Activated CD8-positive, alpha-beta memory T cell treated with anti-CD3 and anti-CD28 coated beads, Interleukin-2, amount 50 U/mL, for 4 hours (primary cell): ENCODE measurements around the gene ACTN1.

Experiments used
- DNase-seq: peaks from one replicate; pipeline ENCODE4 v3.0.0-alpha.2; 2020

ACTN1 gene

GRCh38 chr14:68949601-68949965 lies 29.5 kb downstream of the ACTN1 start:
- DNase-seq = no peak

- DNase-seq = no peak
These were observed 30.2 kb downstream of the ACTN1 start for GRCh38 chr14:68948686-68949600.

- DNase-seq = no peak
These were observed 31.3 kb downstream of the ACTN1 start for GRCh38 chr14:68947802-68948201.

- no peak for DNase-seq
These were observed 32.6 kb downstream of the ACTN1 start for GRCh38 chr14:68946489-68946822.

GRCh38 chr14:68945585-68946488 lies 33.3 kb downstream of the ACTN1 start:
- DNase-seq = no peak

- no peak for DNase-seq
These were observed 33.9 kb downstream of the ACTN1 start for GRCh38 chr14:68945190-68945584.

- no peak for DNase-seq
These were observed 34.9 kb downstream of the ACTN1 start for GRCh38 chr14:68944162-68944561.

GRCh38 chr14:68943107-68943506 lies 36.0 kb downstream of the ACTN1 start:
- no peak for DNase-seq

GRCh38 chr14:68942296-68943035 lies 36.6 kb downstream of the ACTN1 start:
- no peak for DNase-seq

GRCh38 chr14:68941820-68942219 lies 37.3 kb downstream of the ACTN1 start:
- no peak for DNase-seq

- DNase-seq = no peak
These were observed 38.4 kb downstream of the ACTN1 start for GRCh38 chr14:68940614-68941185.

- DNase-seq = no peak
These were observed 39.0 kb downstream of the ACTN1 start for GRCh38 chr14:68939893-68940613.

GRCh38 chr14:68939181-68939892 lies 39.8 kb downstream of the ACTN1 start:
- DNase-seq = no peak

- no peak for DNase-seq
These were observed 40.6 kb downstream of the ACTN1 start for GRCh38 chr14:68938271-68939150.

- DNase-seq = peak; percentile 26
These were observed 41.4 kb downstream of the ACTN1 start for GRCh38 chr14:68937471-68938270.

- DNase-seq = no peak
These were observed 42.1 kb downstream of the ACTN1 start for GRCh38 chr14:68936980-68937379.

- no peak for DNase-seq
These were observed 42.6 kb downstream of the ACTN1 start for GRCh38 chr14:68936476-68936875.

- no peak for DNase-seq
These were observed 43.3 kb downstream of the ACTN1 start for GRCh38 chr14:68935761-68936214.

GRCh38 chr14:68934066-68934465 lies 45.0 kb downstream of the ACTN1 start:
- DNase-seq = no peak
